PFSK-1 (cell line): Measurements from ENCODE around the gene MCRIP2.

Experiments used
- FOXP2 ChIP-seq: optimal IDR thresholded peaks from 2 replicates; pipeline ENCODE3; 2011; ENCODE audit warnings: borderline replicate concordance, control low read depth, inconsistent platforms; ENCODE audit not compliant: insufficient read depth; ENCODE audit errors: extremely low read length, extremely low read depth
- POLR2AphosphoS5 ChIP-seq: IDR thresholded peaks from 2 replicates; pipeline ENCODE4 v1.6.1; 2012; ENCODE audit warnings: low read depth, mild to moderate bottlenecking, control low read depth, low read length, moderate library complexity
- SIN3A ChIP-seq: IDR thresholded peaks from 2 replicates; pipeline ENCODE4 v1.6.1; 2012; ENCODE audit warnings: mild to moderate bottlenecking, low read length, moderate library complexity, borderline replicate concordance; ENCODE audit not compliant: insufficient read depth
- TAF1 ChIP-seq: IDR thresholded peaks from 2 replicates; pipeline ENCODE4 v1.6.1; 2012; ENCODE audit warnings: low read length, control low read depth, borderline replicate concordance; ENCODE audit not compliant: insufficient read depth
- TF ChIP-seq, protein P1 (sequence below), 2 experiments: IDR thresholded peaks; 2 replicates each; pipeline versions ENCODE4 v1.6.1 to v1.8.0; 2011 to 2012; ENCODE audit warnings: low read depth in 2 of 2, low read length in 2 of 2, control low read depth in 1 of 2, inconsistent platforms in 1 of 2, mild to moderate bottlenecking in 1 of 2, moderate library complexity in 1 of 2; ENCODE audit not compliant: insufficient read depth in 1 of 2

The MCRIP2 gene

DNA sequence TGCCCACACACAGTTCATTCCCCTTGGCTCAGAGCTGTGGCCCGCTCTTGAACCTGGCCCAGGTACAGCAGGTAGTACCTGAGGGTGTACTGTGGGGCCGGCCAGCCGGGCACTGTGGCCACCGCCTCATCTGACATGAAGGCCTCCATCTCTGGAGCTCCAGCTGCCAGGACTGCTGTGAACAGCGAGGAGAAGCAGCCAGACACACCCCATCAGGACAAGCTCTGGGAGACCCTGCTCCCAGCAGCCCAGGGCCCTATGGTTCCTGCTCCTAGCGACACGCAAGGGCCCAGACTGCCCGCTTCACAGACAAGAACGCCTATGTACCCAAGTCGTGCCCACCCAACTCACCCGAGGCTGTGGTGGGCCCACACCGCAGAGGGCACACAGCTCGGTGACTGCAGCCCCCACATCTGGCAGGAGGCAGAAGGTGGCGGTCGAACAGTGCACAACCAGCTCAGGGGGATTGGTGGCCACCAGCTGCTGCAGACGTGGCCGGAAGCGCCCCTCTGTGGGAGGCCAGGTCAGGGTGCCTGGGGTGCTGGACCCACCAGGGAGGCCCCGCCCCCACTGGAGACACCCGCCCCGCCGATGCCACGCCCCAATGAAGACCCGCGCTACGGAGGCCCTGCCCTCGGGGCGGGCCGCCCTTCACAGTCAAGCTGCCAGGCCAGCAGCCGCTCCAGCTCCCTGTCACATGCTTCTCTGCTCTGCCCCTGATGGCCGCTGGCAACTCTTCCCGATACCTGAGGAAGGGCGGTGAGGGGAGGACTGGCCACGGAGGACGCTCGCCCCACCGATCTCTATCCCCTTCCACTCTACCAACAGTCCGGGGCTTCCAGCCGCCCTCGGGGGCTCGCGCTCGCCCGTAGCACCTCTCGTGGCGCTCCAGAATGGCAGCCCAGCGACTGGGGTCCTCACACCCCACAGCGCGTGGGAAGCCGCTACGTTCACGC lies 37.5 kb downstream of the MCRIP2 start:
- TF ChIP-seq SIN3A (no peak), POLR2AphosphoS5 (no peak; the same call in 1 of the 2 replicates), TAF1 (no peak), FOXP2 (no peak)
- TF ChIP-seq, protein P1, sequence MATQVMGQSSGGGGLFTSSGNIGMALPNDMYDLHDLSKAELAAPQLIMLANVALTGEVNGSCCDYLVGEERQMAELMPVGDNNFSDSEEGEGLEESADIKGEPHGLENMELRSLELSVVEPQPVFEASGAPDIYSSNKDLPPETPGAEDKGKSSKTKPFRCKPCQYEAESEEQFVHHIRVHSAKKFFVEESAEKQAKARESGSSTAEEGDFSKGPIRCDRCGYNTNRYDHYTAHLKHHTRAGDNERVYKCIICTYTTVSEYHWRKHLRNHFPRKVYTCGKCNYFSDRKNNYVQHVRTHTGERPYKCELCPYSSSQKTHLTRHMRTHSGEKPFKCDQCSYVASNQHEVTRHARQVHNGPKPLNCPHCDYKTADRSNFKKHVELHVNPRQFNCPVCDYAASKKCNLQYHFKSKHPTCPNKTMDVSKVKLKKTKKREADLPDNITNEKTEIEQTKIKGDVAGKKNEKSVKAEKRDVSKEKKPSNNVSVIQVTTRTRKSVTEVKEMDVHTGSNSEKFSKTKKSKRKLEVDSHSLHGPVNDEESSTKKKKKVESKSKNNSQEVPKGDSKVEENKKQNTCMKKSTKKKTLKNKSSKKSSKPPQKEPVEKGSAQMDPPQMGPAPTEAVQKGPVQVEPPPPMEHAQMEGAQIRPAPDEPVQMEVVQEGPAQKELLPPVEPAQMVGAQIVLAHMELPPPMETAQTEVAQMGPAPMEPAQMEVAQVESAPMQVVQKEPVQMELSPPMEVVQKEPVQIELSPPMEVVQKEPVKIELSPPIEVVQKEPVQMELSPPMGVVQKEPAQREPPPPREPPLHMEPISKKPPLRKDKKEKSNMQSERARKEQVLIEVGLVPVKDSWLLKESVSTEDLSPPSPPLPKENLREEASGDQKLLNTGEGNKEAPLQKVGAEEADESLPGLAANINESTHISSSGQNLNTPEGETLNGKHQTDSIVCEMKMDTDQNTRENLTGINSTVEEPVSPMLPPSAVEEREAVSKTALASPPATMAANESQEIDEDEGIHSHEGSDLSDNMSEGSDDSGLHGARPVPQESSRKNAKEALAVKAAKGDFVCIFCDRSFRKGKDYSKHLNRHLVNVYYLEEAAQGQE (IDR thresholded peaks at IDR 0.05; ENCODE audit: insufficient read depth in 1 of 2, low read depth in 2 of 2, low read length in 2 of 2), result no peak

DNA sequence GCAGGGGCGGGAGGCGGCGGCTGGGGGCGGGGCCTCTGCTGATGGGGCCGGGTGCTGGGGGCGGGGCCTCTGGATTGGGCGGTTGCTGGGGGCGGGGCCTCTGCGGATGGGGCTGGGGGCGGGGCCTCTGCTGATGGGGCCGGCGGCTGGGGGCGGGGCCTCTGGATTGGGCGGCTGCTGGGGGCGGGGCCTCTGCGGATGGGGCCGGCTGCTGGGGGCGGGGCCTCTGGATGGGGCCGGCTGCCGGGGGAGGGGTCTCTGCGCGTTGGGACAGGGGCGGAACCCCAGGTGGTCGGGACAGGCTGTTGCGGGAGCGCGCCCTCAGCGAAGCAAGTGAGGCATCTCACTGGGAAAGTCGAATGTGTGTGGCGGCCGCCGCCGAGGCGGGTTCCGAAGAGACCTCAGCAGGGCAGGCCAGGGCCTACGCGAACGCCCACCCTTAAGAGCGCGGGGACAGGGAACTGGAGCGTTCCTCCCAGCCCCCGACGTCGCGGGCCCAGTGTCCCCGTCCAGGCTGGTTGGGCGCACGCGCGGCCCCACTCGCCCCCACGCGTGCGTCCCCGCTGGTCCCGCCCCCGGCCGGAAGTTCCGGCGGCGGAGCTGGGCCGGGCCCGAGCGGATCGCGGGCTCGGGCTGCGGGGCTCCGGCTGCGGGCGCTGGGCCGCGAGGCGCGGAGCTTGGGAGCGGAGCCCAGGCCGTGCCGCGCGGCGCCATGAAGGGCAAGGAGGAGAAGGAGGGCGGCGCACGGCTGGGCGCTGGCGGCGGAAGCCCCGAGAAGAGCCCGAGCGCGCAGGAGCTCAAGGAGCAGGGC lies 38.4 kb downstream of the MCRIP2 start, which contains the start of gene STUB1:
Gene STUB1, plus strand, starts transcription at position 597 of the 811 bp plus-strand sequence. Its CDS starts 116 bp downstream, at position 713.
- TF ChIP-seq TAF1 (no peak), POLR2AphosphoS5 (no peak), SIN3A (no peak), FOXP2 (no peak)
- TF ChIP-seq, protein P1 (IDR thresholded peaks at IDR 0.05; ENCODE audit: insufficient read depth in 1 of 2, low read depth in 2 of 2, low read length in 2 of 2), result no peak

DNA sequence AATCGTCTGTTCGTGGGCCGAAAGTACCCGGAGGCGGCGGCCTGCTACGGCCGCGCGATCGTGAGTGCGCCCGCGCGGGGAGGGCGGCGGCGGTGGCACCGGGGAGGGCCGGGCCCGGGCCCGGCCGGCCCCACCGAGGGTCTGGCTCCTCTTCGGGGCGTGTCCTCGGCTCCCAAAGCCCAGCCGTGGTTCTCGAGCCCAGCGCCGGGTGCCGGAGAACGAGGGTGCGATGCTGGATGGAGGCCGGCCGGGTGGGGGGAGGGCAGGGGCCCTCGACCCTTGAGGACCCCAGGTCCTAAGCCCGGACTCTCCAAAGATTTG lies 39.0 kb downstream of the MCRIP2 start:
- TF ChIP-seq FOXP2, result no peak
- TF ChIP-seq TAF1, result no peak
- TF ChIP-seq SIN3A, result no peak; the same call in 1 of the 2 replicates
- TF ChIP-seq, protein P1 (IDR thresholded peaks at IDR 0.05; ENCODE audit: insufficient read depth in 1 of 2, low read depth in 2 of 2, low read length in 2 of 2), result no peak
- TF ChIP-seq POLR2AphosphoS5, result no peak

DNA sequence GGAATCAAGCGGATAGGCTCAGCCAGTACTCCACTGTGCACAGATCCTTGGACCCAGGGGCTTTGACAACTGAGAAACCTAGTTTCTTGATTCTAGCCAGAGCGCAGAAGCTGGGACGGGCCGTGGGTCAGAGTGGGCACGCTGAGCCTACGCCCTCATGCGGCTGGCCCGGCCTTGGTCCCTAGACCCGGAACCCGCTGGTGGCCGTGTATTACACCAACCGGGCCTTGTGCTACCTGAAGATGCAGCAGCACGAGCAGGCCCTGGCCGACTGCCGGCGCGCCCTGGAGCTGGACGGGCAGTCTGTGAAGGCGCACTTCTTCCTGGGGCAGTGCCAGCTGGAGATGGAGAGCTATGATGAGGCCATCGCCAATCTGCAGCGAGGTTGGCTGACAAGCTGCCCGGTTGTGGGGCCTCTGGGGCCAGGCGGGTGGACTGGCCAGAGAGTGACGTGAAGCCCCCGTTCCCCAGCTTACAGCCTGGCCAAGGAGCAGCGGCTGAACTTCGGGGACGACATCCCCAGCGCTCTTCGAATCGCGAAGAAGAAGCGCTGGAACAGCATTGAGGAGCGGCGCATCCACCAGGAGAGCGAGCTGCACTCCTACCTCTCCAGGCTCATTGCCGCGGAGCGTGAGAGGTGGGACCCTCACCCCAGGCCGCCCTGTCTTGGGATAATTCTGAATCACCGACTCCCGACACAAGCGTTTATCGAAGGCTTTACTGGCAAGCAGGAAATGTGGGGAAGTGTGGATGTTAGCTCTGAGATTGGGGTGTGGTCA lies 39.5 kb downstream of the MCRIP2 start:
- 0 out of 2 replicates have a peak, but pooled peaks have one; percentile 24 for TF ChIP-seq SIN3A
- TF ChIP-seq, protein P1 (IDR thresholded peaks at IDR 0.05; ENCODE audit: insufficient read depth in 1 of 2, low read depth in 2 of 2, low read length in 2 of 2), result no peak
